ENCODE measurements around the gene PEAR1.

Gene PEAR1

GRCh38 chr1:156865258-156865657 is 28.3 kb upstream of the PEAR1 start:
- H3K27ac ChIP-seq (ENCODE audit: low read length) = no peak overlapping the region
- no peaks in the 10 kb centered on the region for H3K9me3 ChIP-seq (ENCODE audit: insufficient read depth, low read length, severe bottlenecking)
- DNase-seq (no peak), ATAC-seq (ENCODE audit: insufficient read depth, low read depth) (no peak)
- H3K36me3 ChIP-seq (ENCODE audit: insufficient read depth, low read length) = no peaks in the 10 kb centered on the region
- TF ChIP-seq CTCF (IDR thresholded peaks at IDR 0.05; ENCODE audit: borderline replicate concordance, extremely low read depth, low read length, poor library complexity, severe bottlenecking) (no peak), EZH2 (IDR thresholded peaks at IDR 0.05; ENCODE audit: borderline replicate concordance, low read depth, low read length, severe bottlenecking) (no peak)
- H4K20me1 ChIP-seq (ENCODE audit: insufficient read depth, low read length) = peaks cover 5% of the 10 kb centered on the region; the same call in 1 of the 2 replicates
- H3K27me3 ChIP-seq (ENCODE audit: insufficient read depth, low read length, poor library complexity) = peaks cover 26% of the 10 kb centered on the region
- H3K4me3 ChIP-seq (ENCODE audit: low read depth in 1 of 2, low read length in 2 of 2) = no peak overlapping the region
- H2AFZ ChIP-seq (ENCODE audit: low read depth, low read length) = no peak overlapping the region
- no peak overlapping the region for H3K4me2 ChIP-seq (ENCODE audit: insufficient read depth, low read length)
- peaks cover 17% of the 10 kb centered on the region for H3K4me1 ChIP-seq (ENCODE audit: insufficient read depth, low read length)
- no peaks in the 10 kb centered on the region for H3K79me2 ChIP-seq (ENCODE audit: insufficient read depth, low read length)
- H3K9ac ChIP-seq (ENCODE audit: low read depth, low read length) = no peak overlapping the region

GRCh38 chr1:156865865-156866248 is 27.7 kb upstream of the PEAR1 start:
- DNase-seq (no peak), ATAC-seq (ENCODE audit: insufficient read depth, low read depth) (no peak)
- peaks cover 22% of the 10 kb centered on the region for H3K27me3 ChIP-seq (ENCODE audit: insufficient read depth, low read length, poor library complexity)
- no peak overlapping the region for H3K27ac ChIP-seq (ENCODE audit: low read length)
- no peaks in the 10 kb centered on the region for H3K9me3 ChIP-seq (ENCODE audit: insufficient read depth, low read length, severe bottlenecking)
- no peaks in the 10 kb centered on the region for H3K36me3 ChIP-seq (ENCODE audit: insufficient read depth, low read length)
- H3K4me2 ChIP-seq (ENCODE audit: insufficient read depth, low read length) = no peak overlapping the region
- no peak overlapping the region for H3K9ac ChIP-seq (ENCODE audit: low read depth, low read length)
- peaks cover 4% of the 10 kb centered on the region; the same call in 1 of the 2 replicates for H4K20me1 ChIP-seq (ENCODE audit: insufficient read depth, low read length)
- H2AFZ ChIP-seq (ENCODE audit: low read depth, low read length) = no peak overlapping the region
- peaks cover 12% of the 10 kb centered on the region for H3K4me1 ChIP-seq (ENCODE audit: insufficient read depth, low read length)
- TF ChIP-seq EZH2 (IDR thresholded peaks at IDR 0.05; ENCODE audit: borderline replicate concordance, low read depth, low read length, severe bottlenecking) (no peak), CTCF (IDR thresholded peaks at IDR 0.05; ENCODE audit: borderline replicate concordance, extremely low read depth, low read length, poor library complexity, severe bottlenecking) (no peak)
- H3K79me2 ChIP-seq (ENCODE audit: insufficient read depth, low read length) = no peaks in the 10 kb centered on the region
- no peak overlapping the region for H3K4me3 ChIP-seq (ENCODE audit: low read depth in 1 of 2, low read length in 2 of 2)

GRCh38 chr1:156866249-156866909 is 27.1 kb upstream of the PEAR1 start:
- no peak overlapping the region for H3K27ac ChIP-seq (ENCODE audit: low read length)
- peaks cover 6% of the 10 kb centered on the region for H3K4me1 ChIP-seq (ENCODE audit: insufficient read depth, low read length)
- H2AFZ ChIP-seq (ENCODE audit: low read depth, low read length) = no peak overlapping the region
- H3K4me2 ChIP-seq (ENCODE audit: insufficient read depth, low read length) = no peak overlapping the region
- no peak for DNase-seq
- H3K79me2 ChIP-seq (ENCODE audit: insufficient read depth, low read length) = no peaks in the 10 kb centered on the region
- no peaks in the 10 kb centered on the region for H3K36me3 ChIP-seq (ENCODE audit: insufficient read depth, low read length)
- H4K20me1 ChIP-seq (ENCODE audit: insufficient read depth, low read length) = peaks cover 4% of the 10 kb centered on the region; the same call in 1 of the 2 replicates
- no peaks in the 10 kb centered on the region for H3K9me3 ChIP-seq (ENCODE audit: insufficient read depth, low read length, severe bottlenecking)
- no peak for ATAC-seq (ENCODE audit: insufficient read depth, low read depth)
- peaks cover 19% of the 10 kb centered on the region for H3K27me3 ChIP-seq (ENCODE audit: insufficient read depth, low read length, poor library complexity)
- H3K4me3 ChIP-seq (ENCODE audit: low read depth in 1 of 2, low read length in 2 of 2) = no peak overlapping the region
- H3K9ac ChIP-seq (ENCODE audit: low read depth, low read length) = no peak overlapping the region
- no peak for TF ChIP-seq CTCF (IDR thresholded peaks at IDR 0.05; ENCODE audit: borderline replicate concordance, extremely low read depth, low read length, poor library complexity, severe bottlenecking)
- no peak for TF ChIP-seq EZH2 (IDR thresholded peaks at IDR 0.05; ENCODE audit: borderline replicate concordance, low read depth, low read length, severe bottlenecking)
